Measurements from ENCODE around the gene ZNF581.

DNA sequence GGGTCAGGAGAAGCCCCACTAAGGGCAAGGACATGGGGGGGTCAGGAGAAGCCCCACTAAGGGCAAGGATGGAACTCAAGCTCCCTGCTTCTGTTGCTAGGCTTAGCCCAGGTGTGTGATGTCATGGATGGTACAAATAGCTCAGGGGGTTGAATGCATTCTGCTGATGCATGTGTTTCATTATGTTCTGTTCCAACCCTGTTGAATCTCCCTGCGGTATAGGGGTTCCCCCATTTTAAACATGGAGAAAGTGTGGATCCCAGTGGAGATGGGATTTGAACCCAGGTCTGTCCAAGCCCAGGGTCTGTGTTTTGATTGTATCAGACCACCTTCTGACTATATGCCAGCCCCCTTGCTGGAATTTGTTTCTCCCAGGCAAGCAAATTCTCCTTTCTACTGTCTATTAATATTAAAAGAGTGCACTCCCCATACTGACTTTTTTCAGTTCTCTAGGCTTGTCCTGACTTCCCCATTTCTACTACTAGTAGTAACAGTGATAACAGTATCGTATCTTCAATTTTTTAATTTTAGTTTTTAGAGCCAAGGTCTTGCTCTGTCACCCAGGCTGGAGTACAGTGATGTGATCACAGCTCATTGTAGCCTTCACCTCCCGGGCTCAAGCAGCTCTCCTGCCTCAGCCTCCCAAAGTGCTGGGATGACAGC, 31.3 kb upstream of the ZNF581 start:
- TF ChIP-seq FOXK2 (IDR thresholded peaks at IDR 0.05) (no peak), SP1 (IDR thresholded peaks at IDR 0.05) (no peak), ELF4 (IDR thresholded peaks at IDR 0.05) (no peak), FOXA1 (IDR thresholded peaks at IDR 0.05) (no peak), FOXM1 (IDR thresholded peaks at IDR 0.05; ENCODE audit: borderline replicate concordance) (no peak), PKNOX1 (IDR thresholded peaks at IDR 0.05) (no peak), TARDBP (IDR thresholded peaks at IDR 0.05) (no peak), CTBP1 (IDR thresholded peaks at IDR 0.05; ENCODE audit: borderline replicate concordance) (no peak)

Measured in HEK293T (cell line).